Measurements from ENCODE around the gene RAB38.

DNA sequence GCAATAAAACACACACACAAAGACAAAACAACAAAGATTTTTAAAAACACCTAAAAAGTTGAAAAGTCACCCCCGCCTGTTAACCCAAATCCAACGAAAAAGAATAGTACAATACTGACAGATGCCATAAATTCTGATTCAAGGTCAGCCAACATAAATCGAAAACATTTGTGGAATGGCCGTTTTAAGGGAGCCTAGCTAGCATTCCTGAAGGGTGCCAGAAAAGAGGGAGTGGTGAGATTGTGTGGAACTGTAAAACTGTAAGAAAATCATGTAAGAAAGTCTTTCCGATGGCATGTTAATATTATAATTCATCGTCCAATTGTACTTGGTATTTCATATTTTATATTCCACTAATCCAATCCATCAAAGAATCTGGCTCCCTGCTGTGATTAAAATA is 75.1 kb downstream of the RAB38 start:
- TF ChIP-seq SUZ12 (IDR thresholded peaks at IDR 0.05; ENCODE audit: extremely low read depth, insufficient read depth, insufficient read length) (no peak), YY1 (IDR thresholded peaks at IDR 0.05; ENCODE audit: insufficient read depth, insufficient read length) (no peak), ZNF274 (IDR thresholded peaks at IDR 0.05; ENCODE audit: low read depth, low read length) (no peak)
